ENCODE data around the gene STARD3.
A peak's percentile ranks its signal among the peaks of the same experiment; 100 is the strongest.

STARD3 gene

GRCh38 chr17:39611401-39612112 lies 25.4 kb upstream of the STARD3 start:
- no peak for DNase-seq (ENCODE audit: low read depth)
- no peak overlapping the region for H3K4me3 ChIP-seq (ENCODE audit: low read depth, low read length)
- TF ChIP-seq CTCF (IDR thresholded peaks at IDR 0.05; ENCODE audit: insufficient read depth, low read depth, low read length, missing control alignments), result no peak

GRCh38 chr17:39612291-39612894 lies 24.6 kb upstream of the STARD3 start:
- no peak for TF ChIP-seq CTCF (IDR thresholded peaks at IDR 0.05; ENCODE audit: insufficient read depth, low read depth, low read length, missing control alignments)
- no peak overlapping the region for H3K4me3 ChIP-seq (ENCODE audit: low read depth, low read length)
- no peak for DNase-seq (ENCODE audit: low read depth)

GRCh38 chr17:39612935-39613464 lies 23.9 kb upstream of the STARD3 start:
- TF ChIP-seq CTCF (IDR thresholded peaks at IDR 0.05; ENCODE audit: insufficient read depth, low read depth, low read length, missing control alignments), result no peak
- H3K4me3 ChIP-seq (ENCODE audit: low read depth, low read length), result no peak overlapping the region
- DNase-seq (ENCODE audit: low read depth), result no peak

GRCh38 chr17:39614545-39615157 lies 22.3 kb upstream of the STARD3 start:
- no peak for TF ChIP-seq CTCF (IDR thresholded peaks at IDR 0.05; ENCODE audit: insufficient read depth, low read depth, low read length, missing control alignments)
- no peak for DNase-seq (ENCODE audit: low read depth)

GRCh38 chr17:39615434-39615833 lies 21.5 kb upstream of the STARD3 start:
- no peak for TF ChIP-seq CTCF (IDR thresholded peaks at IDR 0.05; ENCODE audit: insufficient read depth, low read depth, low read length, missing control alignments)
- DNase-seq (ENCODE audit: low read depth), result no peak
- no peak overlapping the region for H3K4me3 ChIP-seq (ENCODE audit: low read depth, low read length)

More at GRCh38 chr17:39614545-39615157, 22.3 kb upstream of the STARD3 start:
- no peak overlapping the region for H3K4me3 ChIP-seq (ENCODE audit: low read depth, low read length)

- H3K4me3 ChIP-seq (ENCODE audit: low read depth, low read length), result peak overlapping the region; percentile 62
- no peak for TF ChIP-seq CTCF (IDR thresholded peaks at IDR 0.05; ENCODE audit: insufficient read depth, low read depth, low read length, missing control alignments)
- DNase-seq (ENCODE audit: low read depth), result no peak
These were observed 19.9 kb upstream of the STARD3 start for GRCh38 chr17:39617100-39617445.
